Trophoblast cell (in vitro differentiated cells and primary cell): Measurements from ENCODE around the gene COL12A1.

Experiments
- DNase-seq, 2 donors: peaks; one replicate each; pipeline ENCODE4 v3.0.0-alpha.2; 2016
- H2AFZ ChIP-seq: 2 replicates; pipeline ENCODE4 v1.6.1; 2013; ENCODE audit warnings: low read length, moderate library complexity, mild to moderate bottlenecking; ENCODE audit not compliant: insufficient read depth, poor library complexity
- H2AK5ac ChIP-seq: 2 replicates; pipeline ENCODE4 v1.6.1; 2013; ENCODE audit warnings: mild to moderate bottlenecking, low read length
- H2BK120ac ChIP-seq: 2 replicates; pipeline ENCODE4 v1.6.1; 2013; ENCODE audit warnings: low read length, mild to moderate bottlenecking, moderate library complexity; ENCODE audit not compliant: insufficient read depth, poor library complexity
- H2BK12ac ChIP-seq: 2 replicates; pipeline ENCODE4 v1.6.1; 2013; ENCODE audit warnings: mild to moderate bottlenecking, low read length, moderate library complexity
- H2BK5ac ChIP-seq: 2 replicates; pipeline ENCODE4 v1.6.1; 2013; ENCODE audit warnings: low read length, low read depth, moderate library complexity, mild to moderate bottlenecking; ENCODE audit not compliant: poor library complexity
- H3K14ac ChIP-seq: 2 replicates; pipeline ENCODE4 v1.6.1; 2013; ENCODE audit warnings: mild to moderate bottlenecking, low read length
- H3K18ac ChIP-seq: 2 replicates; pipeline ENCODE4 v1.6.1; 2013; ENCODE audit warnings: mild to moderate bottlenecking, low read length
- H3K23ac ChIP-seq: 2 replicates; pipeline ENCODE4 v1.6.1; 2013; ENCODE audit warnings: low read length
- H3K27ac ChIP-seq: 2 replicates; pipeline ENCODE4 v1.5.1; 2013; ENCODE audit warnings: low read depth, mild to moderate bottlenecking, inconsistent platforms, low read length, moderate library complexity
- H3K27me3 ChIP-seq: 2 replicates; pipeline ENCODE4 v1.6.1; 2013; ENCODE audit warnings: inconsistent platforms, mild to moderate bottlenecking, low read length, moderate library complexity; ENCODE audit not compliant: insufficient read depth
- H3K36me3 ChIP-seq, 2 experiments: 1 replicate in 1 of 2; 2 replicates in 1 of 2; pipeline ENCODE4 v1.6.1; 2013; ENCODE audit warnings: low read length in 2 of 2, mild to moderate bottlenecking in 2 of 2, moderate library complexity in 1 of 2; ENCODE audit not compliant: insufficient read depth in 2 of 2, control insufficient read depth in 1 of 2
- H3K4ac ChIP-seq: 2 replicates; pipeline ENCODE4 v1.6.1; 2013; ENCODE audit warnings: low read depth, mild to moderate bottlenecking, low read length, moderate library complexity
- H3K4me1 ChIP-seq, 2 experiments: 1 replicate in 1 of 2; 2 replicates in 1 of 2; pipeline ENCODE4 v1.6.1; 2013; ENCODE audit warnings: low read length in 2 of 2, mild to moderate bottlenecking in 2 of 2, moderate library complexity in 1 of 2; ENCODE audit not compliant: insufficient read depth in 2 of 2, control insufficient read depth in 1 of 2
- H3K4me2 ChIP-seq: 2 replicates; pipeline ENCODE4 v1.6.1; 2013; ENCODE audit warnings: inconsistent platforms, mild to moderate bottlenecking, low read length, moderate library complexity
- H3K4me3 ChIP-seq: 2 replicates; pipeline ENCODE4 v1.5.1; 2013; ENCODE audit warnings: mild to moderate bottlenecking, low read depth, low read length, inconsistent platforms
- H3K79me1 ChIP-seq: one replicate; pipeline ENCODE4 v1.6.1; 2013; ENCODE audit warnings: low read length
- H3K79me2 ChIP-seq: 2 replicates; pipeline ENCODE4 v1.6.1; 2013; ENCODE audit warnings: low read length, mild to moderate bottlenecking; ENCODE audit not compliant: control insufficient read depth, insufficient read depth, poor library complexity
- H3K9ac ChIP-seq: 2 replicates; pipeline ENCODE4 v1.6.1; 2013; ENCODE audit warnings: mild to moderate bottlenecking, low read length
- H3K9me3 ChIP-seq: 2 replicates; pipeline ENCODE4 v1.6.1; 2013; ENCODE audit warnings: low read depth, mild to moderate bottlenecking, control low read depth, inconsistent platforms, low read length; ENCODE audit not compliant: insufficient read depth
- H4K12ac ChIP-seq: 2 replicates; pipeline ENCODE4 v1.6.1; 2013; ENCODE audit warnings: low read depth, mild to moderate bottlenecking, low read length, moderate library complexity
- H4K8ac ChIP-seq: 2 replicates; pipeline ENCODE4 v1.6.1; 2013; ENCODE audit warnings: low read depth, mild to moderate bottlenecking, low read length, moderate library complexity
- H4K91ac ChIP-seq: one replicate; pipeline ENCODE4 v1.6.1; 2013; ENCODE audit warnings: low read depth, mild to moderate bottlenecking, low read length, moderate library complexity
- WGBS: extraction: QIAGEN DNeasy Blood & Tissue Kit; methylation state at CpG from one replicate; pipeline ENCODE4 v1.1.7; 2013; ENCODE audit warnings: missing lambda C conversion rate; ENCODE audit not compliant: insufficient read length, insufficient coverage; ENCODE audit errors: extremely low coverage; 5-methylcytosine and 5-hydroxymethylcytosine counted together

Gene COL12A1

DNA sequence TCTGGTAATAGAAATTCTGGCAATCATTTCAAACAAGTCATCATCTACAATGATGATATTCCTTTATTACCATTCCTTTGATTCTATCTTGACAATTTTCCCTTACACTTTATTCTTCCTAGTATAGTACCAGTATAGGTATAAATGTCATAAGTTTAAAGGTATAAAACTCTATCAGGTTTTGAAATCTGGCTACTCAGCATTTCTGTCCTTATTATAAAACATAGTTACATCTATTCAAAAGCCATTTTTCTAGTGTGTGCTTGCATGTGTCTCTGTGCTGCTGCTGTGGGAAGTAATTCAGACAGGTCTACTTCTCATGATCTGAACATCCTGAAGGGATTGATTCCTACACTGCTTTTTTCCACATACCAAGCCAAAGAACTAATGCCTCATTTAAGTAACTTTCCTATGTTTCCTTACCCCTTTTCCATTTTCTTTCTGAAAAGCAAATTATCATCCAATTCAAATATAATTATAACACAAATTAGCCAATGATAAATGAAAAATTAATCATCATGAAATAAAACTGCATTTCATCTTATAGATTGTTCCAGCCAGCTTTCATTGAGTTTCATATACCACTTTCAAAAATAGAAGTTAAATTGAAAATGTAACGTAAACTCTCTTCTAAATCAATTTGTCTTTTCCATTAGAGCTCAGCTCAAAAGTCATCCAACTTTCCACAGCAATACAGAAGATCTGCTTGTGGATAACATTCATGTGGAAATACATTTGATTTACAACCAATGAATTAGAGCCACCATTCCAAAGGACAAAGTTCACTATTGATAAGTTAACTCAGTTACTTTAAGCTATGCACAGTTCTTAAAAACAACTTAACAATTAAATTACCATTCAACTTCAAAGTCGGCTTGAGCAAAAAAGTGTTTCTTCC is 35.9 kb downstream of the COL12A1 start:
- no peak overlapping the region for H3K27ac ChIP-seq
- no peak overlapping the region for H3K4me2 ChIP-seq
- no peak overlapping the region for H3K14ac ChIP-seq
- no peak overlapping the region for H4K8ac ChIP-seq
- H2BK5ac ChIP-seq = no peak overlapping the region
- no peak for DNase-seq
- peaks cover 0 to 2% of the 10 kb centered on the region in 2 experiments for H3K4me1 ChIP-seq
- peaks cover 2% of the 10 kb centered on the region for H3K79me1 ChIP-seq
- H3K36me3 ChIP-seq = peaks cover 0 to under 1% of the 10 kb centered on the region in 2 experiments
- no peak overlapping the region for H2AK5ac ChIP-seq
- no CpG with 5 or more reads among the region's 2 CpGs for WGBS
- no peak overlapping the region for H3K4ac ChIP-seq
- H3K9ac ChIP-seq = no peak overlapping the region
- H2BK120ac ChIP-seq = no peak overlapping the region
- no peak overlapping the region for H2AFZ ChIP-seq
- no peaks in the 10 kb centered on the region for H3K27me3 ChIP-seq
- H3K4me3 ChIP-seq = no peak overlapping the region
- H3K9me3 ChIP-seq = no peaks in the 10 kb centered on the region
- H2BK12ac ChIP-seq = no peak overlapping the region
- no peak overlapping the region for H3K18ac ChIP-seq
- H3K23ac ChIP-seq = no peak overlapping the region
- no peak overlapping the region for H4K12ac ChIP-seq
- no peaks in the 10 kb centered on the region for H3K79me2 ChIP-seq
- no peak overlapping the region for H4K91ac ChIP-seq

DNA sequence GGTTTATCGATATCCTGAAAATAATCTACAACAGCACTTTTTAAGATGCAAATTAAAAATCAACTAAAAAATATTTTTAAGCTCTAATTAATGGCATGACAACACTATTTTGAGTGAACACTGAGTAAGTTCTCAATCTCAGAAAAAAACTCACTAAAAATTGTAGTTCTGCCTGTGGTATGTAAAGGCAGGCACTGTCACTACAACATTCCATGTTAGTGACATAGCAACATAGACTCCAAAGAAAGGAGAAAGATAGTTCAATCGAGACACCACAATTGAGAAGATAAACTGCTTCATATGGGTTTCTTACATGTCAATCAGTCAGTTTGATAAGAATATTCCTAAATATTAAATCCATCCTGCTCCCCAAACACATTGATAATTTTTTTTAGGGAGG is 38.0 kb downstream of the COL12A1 start:
- Histone ChIP-seq H3K4me1 (peaks cover 0 to 2% of the 10 kb centered on the region in 2 experiments), H2BK120ac (no peak overlapping the region), H3K36me3 (no peaks in the 10 kb centered on the region), H4K91ac (no peak overlapping the region), H2AK5ac (no peak overlapping the region), H2BK5ac (no peak overlapping the region), H3K79me2 (no peaks in the 10 kb centered on the region), H3K27me3 (no peaks in the 10 kb centered on the region), H2AFZ (no peak overlapping the region), H3K14ac (no peak overlapping the region), H3K9ac (no peak overlapping the region), H3K18ac (no peak overlapping the region), H3K23ac (no peak overlapping the region), H3K4me2 (no peak overlapping the region), H3K79me1 (peaks cover 2% of the 10 kb centered on the region), H3K27ac (no peak overlapping the region), H3K4ac (no peak overlapping the region), H3K9me3 (no peaks in the 10 kb centered on the region), H4K12ac (no peak overlapping the region), H3K4me3 (no peak overlapping the region), H2BK12ac (no peak overlapping the region), H4K8ac (no peak overlapping the region)
- WGBS = no CpG with 5 or more reads among the region's 2 CpGs
- DNase-seq = peak; percentile 20 to 86

DNA sequence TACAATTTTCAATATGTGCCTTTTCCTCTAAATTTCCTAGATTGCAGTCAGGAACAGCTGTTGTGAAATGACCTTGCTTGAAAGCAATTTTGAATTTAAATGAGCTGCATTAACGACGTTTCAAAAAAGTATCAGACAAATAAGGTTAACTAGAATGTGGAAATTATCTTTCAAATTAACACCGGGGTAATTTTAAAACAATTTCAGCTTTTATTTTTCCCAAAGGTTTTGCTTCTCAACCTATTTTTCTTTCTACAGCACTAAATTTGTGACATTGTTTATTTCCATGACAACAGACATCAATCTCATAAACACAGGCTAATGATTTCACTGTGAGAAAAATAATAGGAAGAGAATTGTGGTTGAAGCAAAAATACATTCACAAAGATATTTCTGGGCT is 38.5 kb downstream of the COL12A1 start:
- no peak overlapping the region for H3K9ac ChIP-seq
- H3K4ac ChIP-seq = no peak overlapping the region
- H2BK12ac ChIP-seq = no peak overlapping the region
- H2AFZ ChIP-seq = no peak overlapping the region
- H2AK5ac ChIP-seq = no peak overlapping the region
- no peaks in the 10 kb centered on the region for H3K27me3 ChIP-seq
- no peak overlapping the region for H3K14ac ChIP-seq
- H2BK120ac ChIP-seq = no peak overlapping the region
- no peak overlapping the region for H4K8ac ChIP-seq
- no peak overlapping the region for H3K23ac ChIP-seq
- DNase-seq = peak in 1 of 2 donors; percentile 72
- H3K79me1 ChIP-seq = peaks cover 2% of the 10 kb centered on the region
- no peak overlapping the region for H2BK5ac ChIP-seq
- H3K4me1 ChIP-seq = peaks cover 0 to 2% of the 10 kb centered on the region in 2 experiments
- no peaks in the 10 kb centered on the region for H3K9me3 ChIP-seq
- no peak overlapping the region for H3K4me3 ChIP-seq
- no peak overlapping the region for H3K4me2 ChIP-seq
- H4K91ac ChIP-seq = no peak overlapping the region
- H4K12ac ChIP-seq = no peak overlapping the region
- H3K79me2 ChIP-seq = no peaks in the 10 kb centered on the region
- H3K27ac ChIP-seq = no peak overlapping the region
- no peak overlapping the region for H3K18ac ChIP-seq
- WGBS = no CpG with 5 or more reads among the region's 3 CpGs
- H3K36me3 ChIP-seq = no peaks in the 10 kb centered on the region

DNA sequence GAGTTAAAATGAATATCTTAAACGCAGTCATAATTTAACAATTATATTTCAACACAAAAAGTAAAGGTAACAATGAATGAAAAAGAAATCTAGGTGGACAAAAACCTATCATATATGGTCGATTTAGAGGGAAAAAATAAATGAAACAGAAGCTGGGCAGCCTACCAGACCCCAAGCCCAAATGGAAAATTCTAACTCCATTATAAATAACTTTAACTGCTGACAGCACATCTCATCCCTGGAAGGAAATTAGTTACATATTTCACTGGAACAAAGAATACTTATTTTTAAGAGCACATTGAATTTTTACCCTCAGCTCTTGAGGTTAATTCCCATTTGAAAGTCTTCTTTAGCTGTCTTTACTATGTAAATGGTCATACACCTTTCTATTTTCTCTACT is 39.1 kb downstream of the COL12A1 start:
- Histone ChIP-seq H3K79me1 (peaks cover 2% of the 10 kb centered on the region), H2AK5ac (no peak overlapping the region), H2AFZ (no peak overlapping the region), H4K12ac (no peak overlapping the region), H3K4ac (no peak overlapping the region), H3K23ac (no peak overlapping the region), H3K18ac (no peak overlapping the region), H3K27ac (no peak overlapping the region), H2BK120ac (no peak overlapping the region), H3K4me2 (no peak overlapping the region), H3K27me3 (no peaks in the 10 kb centered on the region), H3K36me3 (no peaks in the 10 kb centered on the region), H2BK12ac (no peak overlapping the region), H3K9me3 (no peaks in the 10 kb centered on the region), H3K14ac (no peak overlapping the region), H3K9ac (no peak overlapping the region), H4K91ac (no peak overlapping the region), H3K4me3 (no peak overlapping the region), H3K79me2 (no peaks in the 10 kb centered on the region), H2BK5ac (no peak overlapping the region), H4K8ac (no peak overlapping the region), H3K4me1 (peaks cover 0 to 2% of the 10 kb centered on the region in 2 experiments)
- WGBS = no CpG with 5 or more reads among the region's 2 CpGs
- DNase-seq = peak in 1 of 2 donors; percentile 8
